WTC11 (cell line): ENCODE data around the gene C1orf159. TPM values are rescaled to one million over a fixed set of nuclear protein-coding genes. Genes with fewer than 3 reads are reported as not detected.

Source experiments
- ATAC-seq: fragments of 200-7000 bp; cut with Tn5 transposase; 2 replicates; pipeline ENCODE4 v1.10.0; 2021; ENCODE audit warnings: mild to moderate bottlenecking, moderate library complexity
- CTCF ChIA-PET: fragments of 300-600 bp; sonication (Branson Sonifier 250); formaldehyde crosslinking; loops from one replicate; lab custom pipeline; 2021; ENCODE audit warnings: antibody characterized with exemption; lab: Charles Lee
- POLR2A ChIA-PET: fragments of 350-600 bp; sonication (Branson Sonifier 250); formaldehyde crosslinking; loops from one replicate; lab custom pipeline; 2021; ENCODE audit warnings: antibody characterized with exemption; lab: Charles Lee
- DNase-seq: peaks from one replicate; pipeline ENCODE4 v3.0.0; 2021; ENCODE audit warnings: low spot score
- H3K27ac Mint-ChIP-seq: 2 replicates; pipeline ENCODE4 v1.8.0; 2021; ENCODE audit warnings: mixed read lengths
- H3K27me3 Mint-ChIP-seq: 2 replicates; pipeline ENCODE4 v1.8.0; 2021; ENCODE audit warnings: low read depth, mild to moderate bottlenecking, moderate library complexity, mixed read lengths
- H3K36me3 Mint-ChIP-seq: 2 replicates; pipeline ENCODE4 v1.8.0; 2021; ENCODE audit warnings: mixed read lengths
- H3K4me1 Mint-ChIP-seq: 2 replicates; pipeline ENCODE4 v1.8.0; 2022; ENCODE audit warnings: mixed read lengths
- H3K4me3 Mint-ChIP-seq: 2 replicates; pipeline ENCODE4 v1.8.0; 2021; ENCODE audit warnings: mild to moderate bottlenecking, moderate library complexity, mixed read lengths
- H3K9me3 Mint-ChIP-seq: 2 replicates; pipeline ENCODE4 v1.8.0; 2021; ENCODE audit warnings: mixed read lengths
- ARID4B ChIP-seq: sonication (generic); formaldehyde crosslinking; IDR thresholded peaks from 2 replicates; pipeline ENCODE4 v1.8.0; 2023; ENCODE audit warnings: missing genetic modification reagents, mild to moderate bottlenecking, borderline replicate concordance
- ATF1 ChIP-seq: sonication (generic); formaldehyde crosslinking; IDR thresholded peaks from 2 replicates; pipeline ENCODE4 v1.8.1; 2023; ENCODE audit warnings: mild to moderate bottlenecking, moderate library complexity, missing genetic modification reagents
- CBFB ChIP-seq: sonication (generic); formaldehyde crosslinking; IDR thresholded peaks from 2 replicates; pipeline ENCODE4 v1.8.1; 2022; ENCODE audit warnings: mild to moderate bottlenecking, low read depth, missing genetic modification reagents
- FOXJ3 ChIP-seq: sonication (generic); formaldehyde crosslinking; IDR thresholded peaks from 2 replicates; pipeline ENCODE4 v1.9.0; 2021; ENCODE audit warnings: missing genetic modification reagents, mild to moderate bottlenecking, borderline replicate concordance
- GRHL2 ChIP-seq: fragments of 250-450 bp; sonication (Bioruptor Pico); IDR thresholded peaks from 2 replicates; pipeline ENCODE4 v1.8.0; 2022; ENCODE audit warnings: mild to moderate bottlenecking, moderate library complexity; ENCODE audit not compliant: insufficient replicate concordance, severe bottlenecking
- JAZF1 ChIP-seq: fragments of 250-450 bp; sonication (Bioruptor Pico); IDR thresholded peaks from 2 replicates; pipeline ENCODE4 v1.9.0; 2021; ENCODE audit warnings: moderate library complexity, mild to moderate bottlenecking, inconsistent platforms
- JUN ChIP-seq: sonication (generic); formaldehyde crosslinking; IDR thresholded peaks from 2 replicates; pipeline ENCODE4 v1.8.0; 2023; ENCODE audit warnings: mild to moderate bottlenecking, missing genetic modification reagents
- MYBL2 ChIP-seq: sonication (generic); formaldehyde crosslinking; IDR thresholded peaks from 2 replicates; pipeline ENCODE4 v1.8.1; 2023; ENCODE audit warnings: mild to moderate bottlenecking, moderate library complexity, missing genetic modification reagents
- NFYB ChIP-seq: sonication (generic); formaldehyde crosslinking; conservative IDR thresholded peaks from 2 replicates; pipeline ENCODE4 v1.8.0; 2022; ENCODE audit warnings: low read depth, missing genetic modification reagents
- NR1H2 ChIP-seq: sonication (generic); formaldehyde crosslinking; IDR thresholded peaks from 2 replicates; pipeline ENCODE4 v1.9.0; 2021; ENCODE audit warnings: mild to moderate bottlenecking, moderate library complexity, missing genetic modification reagents
- NR3C1 ChIP-seq: sonication (generic); formaldehyde crosslinking; conservative IDR thresholded peaks from 2 replicates; pipeline ENCODE4 v1.8.1; 2023; ENCODE audit warnings: low read depth, mild to moderate bottlenecking, missing genetic modification reagents
- PRDM15 ChIP-seq: sonication (generic); formaldehyde crosslinking; IDR thresholded peaks from 2 replicates; pipeline ENCODE4 v1.8.0; 2022; ENCODE audit warnings: missing genetic modification reagents
- ZNF121 ChIP-seq: sonication (generic); formaldehyde crosslinking; IDR thresholded peaks from 2 replicates; pipeline ENCODE4 v1.8.0; 2023; ENCODE audit warnings: missing genetic modification reagents
- ZNF138 ChIP-seq: sonication (generic); formaldehyde crosslinking; conservative IDR thresholded peaks from 2 replicates; pipeline ENCODE4 v1.8.1; 2022; ENCODE audit warnings: mild to moderate bottlenecking, moderate library complexity, missing genetic modification reagents
- total RNA-seq: library from RNA; stranded (reverse); gene quantifications from 3 replicates; pipeline ENCODE4 v1.2.3, GENCODE V29; 2021
- TF ChIP-seq, protein P1 (sequence below): fragments of 250-450 bp; sonication (Bioruptor Pico); IDR thresholded peaks from 2 replicates; pipeline ENCODE4 v2.1.2; 2022; ENCODE audit warnings: mild to moderate bottlenecking, moderate library complexity
- TF ChIP-seq, protein P2 (sequence below): sonication (generic); formaldehyde crosslinking; IDR thresholded peaks from 2 replicates; pipeline ENCODE4 v1.8.1; 2023; ENCODE audit warnings: mild to moderate bottlenecking, moderate library complexity, missing genetic modification reagents
- TF ChIP-seq, protein P3 (sequence below): sonication (generic); formaldehyde crosslinking; IDR thresholded peaks from 2 replicates; pipeline ENCODE4 v1.8.0; 2022; ENCODE audit warnings: mild to moderate bottlenecking, missing genetic modification reagents

The C1orf159 gene
- total RNA-seq, 1 experiment from 2014 or later, result 17.8 TPM

- TF ChIP-seq JUN (CRISPR knock-in tag), result no peak
- no peak for TF ChIP-seq MYBL2 (CRISPR knock-in tag)
- TF ChIP-seq, protein P1, sequence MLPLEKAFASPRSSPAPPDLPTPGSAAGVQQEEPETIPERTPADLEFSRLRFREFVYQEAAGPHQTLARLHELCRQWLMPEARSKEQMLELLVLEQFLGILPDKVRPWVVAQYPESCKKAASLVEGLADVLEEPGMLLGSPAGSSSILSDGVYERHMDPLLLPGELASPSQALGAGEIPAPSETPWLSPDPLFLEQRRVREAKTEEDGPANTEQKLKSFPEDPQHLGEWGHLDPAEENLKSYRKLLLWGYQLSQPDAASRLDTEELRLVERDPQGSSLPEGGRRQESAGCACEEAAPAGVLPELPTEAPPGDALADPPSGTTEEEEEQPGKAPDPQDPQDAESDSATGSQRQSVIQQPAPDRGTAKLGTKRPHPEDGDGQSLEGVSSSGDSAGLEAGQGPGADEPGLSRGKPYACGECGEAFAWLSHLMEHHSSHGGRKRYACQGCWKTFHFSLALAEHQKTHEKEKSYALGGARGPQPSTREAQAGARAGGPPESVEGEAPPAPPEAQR (CRISPR knock-in tag), result no peak
- no peak for TF ChIP-seq GRHL2 (CRISPR knock-in tag)
- no peak for TF ChIP-seq ARID4B (CRISPR knock-in tag)
- TF ChIP-seq, protein P2, sequence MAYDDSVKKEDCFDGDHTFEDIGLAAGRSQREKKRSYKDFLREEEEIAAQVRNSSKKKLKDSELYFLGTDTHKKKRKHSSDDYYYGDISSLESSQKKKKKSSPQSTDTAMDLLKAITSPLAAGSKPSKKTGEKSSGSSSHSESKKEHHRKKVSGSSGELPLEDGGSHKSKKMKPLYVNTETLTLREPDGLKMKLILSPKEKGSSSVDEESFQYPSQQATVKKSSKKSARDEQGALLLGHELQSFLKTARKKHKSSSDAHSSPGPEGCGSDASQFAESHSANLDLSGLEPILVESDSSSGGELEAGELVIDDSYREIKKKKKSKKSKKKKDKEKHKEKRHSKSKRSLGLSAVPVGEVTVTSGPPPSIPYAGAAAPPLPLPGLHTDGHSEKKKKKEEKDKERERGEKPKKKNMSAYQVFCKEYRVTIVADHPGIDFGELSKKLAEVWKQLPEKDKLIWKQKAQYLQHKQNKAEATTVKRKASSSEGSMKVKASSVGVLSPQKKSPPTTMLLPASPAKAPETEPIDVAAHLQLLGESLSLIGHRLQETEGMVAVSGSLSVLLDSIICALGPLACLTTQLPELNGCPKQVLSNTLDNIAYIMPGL (CRISPR knock-in tag), result no peak
- no peak for TF ChIP-seq NR1H2
- no peak for TF ChIP-seq ATF1 (CRISPR knock-in tag)
- TF ChIP-seq JAZF1 (CRISPR knock-in tag), result no peak
- TF ChIP-seq NR3C1 (CRISPR knock-in tag), result no peak
- no peak for TF ChIP-seq ZNF121 (CRISPR knock-in tag)
- TF ChIP-seq, protein P3, sequence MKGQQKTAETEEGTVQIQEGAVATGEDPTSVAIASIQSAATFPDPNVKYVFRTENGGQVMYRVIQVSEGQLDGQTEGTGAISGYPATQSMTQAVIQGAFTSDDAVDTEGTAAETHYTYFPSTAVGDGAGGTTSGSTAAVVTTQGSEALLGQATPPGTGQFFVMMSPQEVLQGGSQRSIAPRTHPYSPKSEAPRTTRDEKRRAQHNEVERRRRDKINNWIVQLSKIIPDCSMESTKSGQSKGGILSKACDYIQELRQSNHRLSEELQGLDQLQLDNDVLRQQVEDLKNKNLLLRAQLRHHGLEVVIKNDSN, result no peak
- TF ChIP-seq, all 79 proteins: peak for 0
- POLR2A ChIA-PET, result no interaction called here
- no peak overlapping the region for H3K4me3 Mint-ChIP-seq
Observed at GRCh38 chr1:1043411-1043810, 72.5 kb downstream of the C1orf159 start.

GRCh38 chr1:1042835-1043234 lies 73.1 kb downstream of the C1orf159 start:
- DNase-seq, result no peak
- Mint-ChIP-seq H3K27me3 (peaks cover 24% of the 10 kb centered on the region), H3K27ac (peak overlapping the region; percentile 36; the same call in 1 of the 2 replicates), H3K4me3 (no peak overlapping the region), H3K9me3 (no peaks in the 10 kb centered on the region), H3K36me3 (peaks cover 10% of the 10 kb centered on the region), H3K4me1 (peaks cover 5% of the 10 kb centered on the region)
- ChIA-PET CTCF (interaction anchor here (1.5 kb wide), 1 partner anchor 21 kb away, joined by 4 read pairs; no protein-coding TSS in a partner anchor), POLR2A (no interaction called here)
- no peak for ATAC-seq
- no peak for TF ChIP-seq CBFB (CRISPR knock-in tag)
- no peak for TF ChIP-seq NFYB (CRISPR knock-in tag)
- TF ChIP-seq ARID4B (CRISPR knock-in tag), result no peak
- TF ChIP-seq ZNF138 (CRISPR knock-in tag), result no peak
- no peak for TF ChIP-seq PRDM15 (CRISPR knock-in tag)
- no peak for TF ChIP-seq FOXJ3 (CRISPR knock-in tag)

More at GRCh38 chr1:1043411-1043810, 72.5 kb downstream of the C1orf159 start:
- Mint-ChIP-seq H3K9me3 (no peaks in the 10 kb centered on the region), H3K4me1 (peaks cover 5% of the 10 kb centered on the region), H3K36me3 (peaks cover 10% of the 10 kb centered on the region), H3K27ac (peak overlapping the region; percentile 36; the same call in 1 of the 2 replicates), H3K27me3 (peaks cover 18% of the 10 kb centered on the region)
- CTCF ChIA-PET, result interaction anchor here (1.5 kb wide), 1 partner anchor 21 kb away, joined by 4 read pairs; no protein-coding TSS in a partner anchor
- ATAC-seq, result no peak
- no peak for DNase-seq
